H1 (cell line): ENCODE data around the gene NEUROD4. TPM values are rescaled to one million over a fixed set of nuclear protein-coding genes. Genes with fewer than 3 reads are reported as not detected.
A peak's percentile ranks its signal among the peaks of the same experiment; 100 is the strongest.

Source experiments
- CTCF ChIA-PET: fragments of 300-600 bp; sonication (Branson Sonifier 250); formaldehyde crosslinking; loops from one replicate; lab custom pipeline; 2021; ENCODE audit not compliant: partially characterized antibody; lab: Charles Lee
- POLR2A ChIA-PET: fragments of 300-600 bp; sonication (Branson Sonifier 250); formaldehyde crosslinking; loops from one replicate; lab custom pipeline; 2021; ENCODE audit warnings: inconsistent platforms; ENCODE audit not compliant: partially characterized antibody; lab: Charles Lee
- DNase-seq, 2 experiments: peaks; one replicate each; pipeline versions ENCODE4 v3.0.0 to v3.0.0-alpha.2; 2010 to 2022; ENCODE audit warnings: low spot score in 2 of 2, low read depth in 1 of 2, mixed read lengths in 1 of 2
- FAIRE-seq: peaks from 2 replicates; lab custom pipeline; 2011; peaks lifted over from hg19 to GRCh38; lab: Jason Lieb, UNC
- H2AFZ ChIP-seq: 2 replicates; pipeline ENCODE4 v1.8.1; 2012; ENCODE audit warnings: low read length, inconsistent platforms
- H2AK5ac ChIP-seq: 2 replicates; pipeline ENCODE4 v1.6.1; 2013; ENCODE audit warnings: low read depth, low read length
- H2BK120ac ChIP-seq: replicated peaks from 2 replicates; pipeline ENCODE3; 2013; ENCODE audit warnings: low read depth, low read length, inconsistent platforms
- H2BK12ac ChIP-seq: 2 replicates; pipeline ENCODE4 v1.6.1; 2013; ENCODE audit warnings: low read depth, low read length
- H2BK15ac ChIP-seq: 2 replicates; pipeline ENCODE4 v1.6.1; 2013; ENCODE audit warnings: low read length
- H2BK20ac ChIP-seq: 2 replicates; pipeline ENCODE4 v1.6.1; 2013; ENCODE audit warnings: low read length
- H2BK5ac ChIP-seq: 2 replicates; pipeline ENCODE4 v1.6.1; 2013; ENCODE audit warnings: low read depth, low read length
- H3K14ac ChIP-seq: 2 replicates; pipeline ENCODE4 v1.6.1; 2013; ENCODE audit warnings: inconsistent platforms; ENCODE audit not compliant: insufficient read length
- H3K18ac ChIP-seq: 2 replicates; pipeline ENCODE4 v1.6.1; 2013; ENCODE audit warnings: low read length; ENCODE audit errors: extremely low read depth
- H3K23ac ChIP-seq: 2 replicates; pipeline ENCODE4 v1.6.1; 2013; ENCODE audit warnings: inconsistent platforms; ENCODE audit not compliant: insufficient read length
- H3K23me2 ChIP-seq: 2 replicates; pipeline ENCODE4 v1.6.1; 2013; ENCODE audit warnings: low read depth, low read length
- H3K27ac ChIP-seq: 2 replicates; pipeline ENCODE4 v1.6.1; 2011; ENCODE audit warnings: low read depth, low read length, inconsistent platforms
- H3K27me3 ChIP-seq, 4 experiments: replicated peaks in 1 of 4; 1 replicate in 1 of 4; 2 replicates in 3 of 4; pipeline versions ENCODE4 v1.6.1 to v1.8.1; 2011 to 2013; ENCODE audit warnings: low read length in 3 of 4, mild to moderate bottlenecking in 3 of 4, inconsistent platforms in 2 of 4, mixed read lengths in 2 of 4, moderate library complexity in 1 of 4; ENCODE audit not compliant: control insufficient read depth in 3 of 4, insufficient read depth in 3 of 4; ENCODE audit errors: extremely low read depth in 1 of 4
- H3K36me3 ChIP-seq, 4 experiments: 2 replicates each; pipeline versions ENCODE4 v1.6.1 to v1.8.1; 2011 to 2013; ENCODE audit warnings: mild to moderate bottlenecking in 4 of 4, low read length in 3 of 4, moderate library complexity in 2 of 4, control low read depth in 1 of 4, inconsistent platforms in 1 of 4; ENCODE audit not compliant: insufficient read depth in 4 of 4, control insufficient read depth in 2 of 4
- H3K4ac ChIP-seq: replicated peaks from 2 replicates; pipeline ENCODE3; 2013; ENCODE audit warnings: low read length, low read depth, mixed read lengths, inconsistent platforms; ENCODE audit not compliant: insufficient read length
- H3K4me1 ChIP-seq, 4 experiments: replicated peaks in 1 of 4; 1 replicate in 1 of 4; 2 replicates in 3 of 4; pipeline versions ENCODE4 v1.6.1 to v1.8.1; 2011 to 2013; ENCODE audit warnings: low read length in 3 of 4, inconsistent platforms in 2 of 4, mixed read lengths in 1 of 4; ENCODE audit not compliant: insufficient read depth in 4 of 4, control insufficient read depth in 3 of 4
- H3K4me2 ChIP-seq, 2 experiments: 2 replicates each; pipeline versions ENCODE4 v1.6.1 to v1.8.1; 2011 to 2013; ENCODE audit warnings: low read depth in 2 of 2, low read length in 2 of 2, control low read depth in 1 of 2, inconsistent platforms in 1 of 2, mild to moderate bottlenecking in 1 of 2; ENCODE audit not compliant: insufficient read depth in 1 of 2
- H3K4me3 ChIP-seq, 4 experiments: fragments of 200-600, 300-600 bp in 1 of 4; sonication (generic), shearing (Covaris generic), sonication (Bioruptor Twin) in 1 of 4; 2 replicates each; pipeline versions ENCODE4 v1.5.1 to v1.8.1; 2011 to 2016; ENCODE audit warnings: low read length in 4 of 4, low read depth in 3 of 4, control low read depth in 2 of 4, inconsistent platforms in 2 of 4, mild to moderate bottlenecking in 2 of 4, mixed read lengths in 1 of 4, moderate library complexity in 1 of 4; ENCODE audit not compliant: insufficient read depth in 2 of 4; ENCODE audit errors: extremely low read depth in 1 of 4
- H3K56ac ChIP-seq: replicated peaks from 2 replicates; pipeline ENCODE3; 2013; ENCODE audit warnings: low read depth, mild to moderate bottlenecking, mixed read lengths, low read length, inconsistent platforms; ENCODE audit not compliant: insufficient read length
- H3K79me1 ChIP-seq: 2 replicates; pipeline ENCODE4 v1.6.1; 2013; ENCODE audit warnings: low read depth, low read length, control low read depth
- H3K79me2 ChIP-seq, 2 experiments: 2 replicates each; pipeline versions ENCODE4 v1.6.1 to v1.8.1; 2012 to 2013; ENCODE audit warnings: low read length in 2 of 2, mild to moderate bottlenecking in 2 of 2, inconsistent platforms in 1 of 2; ENCODE audit not compliant: insufficient read depth in 2 of 2, control insufficient read depth in 1 of 2
- H3K9ac ChIP-seq, 4 experiments: replicated peaks in 1 of 4; 1 replicate in 1 of 4; 2 replicates in 3 of 4; pipeline versions ENCODE4 v1.6.1 to v1.8.1; 2011 to 2013; ENCODE audit warnings: low read depth in 3 of 4, low read length in 3 of 4, control low read depth in 2 of 4, mild to moderate bottlenecking in 2 of 4, moderate library complexity in 2 of 4, inconsistent platforms in 1 of 4; ENCODE audit errors: extremely low read depth in 1 of 4
- H3K9me3 ChIP-seq, 2 experiments: 2 replicates each; pipeline versions ENCODE4 v1.6.1 to v1.8.1; 2012 to 2013; ENCODE audit warnings: mild to moderate bottlenecking in 2 of 2, moderate library complexity in 2 of 2, control low read depth in 1 of 2, inconsistent platforms in 1 of 2, low read depth in 1 of 2, low read length in 1 of 2, mixed read lengths in 1 of 2; ENCODE audit not compliant: insufficient read depth in 2 of 2
- H4K20me1 ChIP-seq, 2 experiments: replicated peaks in 1 of 2; 2 replicates each; pipeline versions ENCODE3 to v1.8.1; 2011 to 2013; ENCODE audit warnings: inconsistent platforms in 2 of 2, low read length in 2 of 2, mild to moderate bottlenecking in 1 of 2; ENCODE audit not compliant: insufficient read depth in 2 of 2, control insufficient read depth in 1 of 2
- H4K5ac ChIP-seq: 2 replicates; pipeline ENCODE4 v1.6.1; 2013; ENCODE audit warnings: low read length, low read depth, mixed read lengths, inconsistent platforms; ENCODE audit not compliant: insufficient read length
- H4K8ac ChIP-seq: 2 replicates; pipeline ENCODE4 v1.8.0; 2013; ENCODE audit warnings: mild to moderate bottlenecking, moderate library complexity, low read length, inconsistent platforms; ENCODE audit not compliant: insufficient read depth; ENCODE audit errors: extremely low read depth
- H4K91ac ChIP-seq: replicated peaks from 2 replicates; pipeline ENCODE3; 2013; ENCODE audit warnings: low read length, mixed read lengths, inconsistent platforms; ENCODE audit not compliant: insufficient read length
- CHD2 ChIP-seq: IDR thresholded peaks from 2 replicates; pipeline ENCODE4 v1.6.1; 2012; ENCODE audit warnings: low read length, improper control_type of control experiment
- GTF2F1 ChIP-seq: IDR thresholded peaks from 2 replicates; pipeline ENCODE4 v1.6.1; 2012; ENCODE audit warnings: low read depth, low read length, improper control_type of control experiment, borderline replicate concordance
- KDM4A ChIP-seq: IDR thresholded peaks from one replicate; pipeline ENCODE4 v1.7.1; 2012; ENCODE audit warnings: low read depth, mild to moderate bottlenecking, moderate library complexity, low read length, inconsistent platforms; ENCODE audit not compliant: severe bottlenecking
- SP1 ChIP-seq: IDR thresholded peaks from 2 replicates; pipeline ENCODE4 v1.6.1; 2011; ENCODE audit warnings: low read depth, low read length
- SUZ12 ChIP-seq: fragments of 200-600 bp; sonication (generic); IDR thresholded peaks from 2 replicates; pipeline ENCODE4 v1.6.1; 2012; ENCODE audit warnings: mild to moderate bottlenecking, inconsistent platforms, low read length, moderate library complexity, mixed read lengths
- WGBS, 2 experiments: shearing (Covaris generic) in 1 of 2; methylation state at CpG; one replicate each; pipeline versions ENCODE4 v1.1.6 to v1.1.7; 2013 to 2015; ENCODE audit warnings: low lambda C conversion rate in 2 of 2, mixed read lengths in 2 of 2, inconsistent platforms in 1 of 2, low coverage in 1 of 2, missing lambda C conversion rate in 1 of 2; ENCODE audit not compliant: insufficient replicate concordance in 2 of 2, insufficient coverage in 1 of 2, insufficient read length in 1 of 2; ENCODE audit errors: extremely low coverage in 1 of 2, missing lambda C conversion rate in 1 of 2; 5-methylcytosine and 5-hydroxymethylcytosine counted together
- polyA plus RNA-seq, 7 experiments: library from polyadenylated mRNA; depleted of rRNA in 3 of 7; stranded (reverse) in 5 of 7; unstranded in 2 of 7; fragments of >200 nt in 5 of 7; fragments of 200-250 nt in 2 of 7; gene quantifications; 1 replicate in 5 of 7; 2 replicates in 1 of 7; 4 replicates in 1 of 7; pipeline versions ENCODE4 v1.2.1 to v1.2.3, GENCODE V29; 2011 to 2013; ENCODE audit warnings: missing spikeins in 2 of 7, mixed read lengths in 2 of 7
- total RNA-seq: library from RNA; stranded (reverse); fragmentation: NEBNext Ultra II Directional; extraction: Animal tissue kit (Norgen Biotek cat#: 25700); gene quantifications from 2 replicates; pipeline ENCODE4 v1.2.1, GENCODE V29; 2021

NEUROD4 gene
- total and polyA plus RNA-seq, 2 of the 8 experiments (the other 6 are each of a cell fraction or from before 2014, with no cell fraction given) = not detected

DNA sequence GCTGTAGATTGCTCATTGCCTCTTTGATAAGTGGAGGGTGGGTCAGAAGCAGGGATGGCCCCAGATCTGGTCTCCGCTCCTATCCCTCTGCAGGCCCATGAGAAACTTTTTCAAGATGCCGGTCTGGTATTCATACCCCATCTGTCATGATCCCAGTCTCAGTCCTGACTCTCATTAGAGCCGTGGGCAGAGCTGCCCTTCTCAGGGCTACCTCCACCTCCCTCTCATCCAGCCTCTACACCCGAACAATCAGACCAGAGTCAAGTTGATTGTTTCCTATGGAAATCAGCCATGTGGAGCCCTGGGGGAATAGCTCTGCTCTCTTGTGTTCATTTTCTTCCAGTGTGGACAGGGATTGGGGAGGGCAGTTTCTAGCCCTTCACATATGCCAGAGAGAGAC lies 45.8 kb downstream of the NEUROD4 start:
- WGBS, 2 experiments = 92% methylated on average over 4 of the region's 4 CpGs; no CpG with 5 or more reads in 1 of the 2 experiments
- Histone ChIP-seq H2AK5ac (no peak overlapping the region), H3K18ac (no peak overlapping the region), H3K23ac (no peak overlapping the region), H3K27me3 (no peaks in the 10 kb centered on the region), H4K8ac (no peak overlapping the region), H3K23me2 (no peaks in the 10 kb centered on the region), H3K4ac (no peak overlapping the region), H2BK20ac (no peak overlapping the region), H4K91ac (no peak overlapping the region), H2BK15ac (no peak overlapping the region), H3K9ac (no peak overlapping the region), H2AFZ (0 out of 2 replicates have a peak overlapping the region, but pooled peaks have one; percentile 11), H3K79me2 (no peaks in the 10 kb centered on the region), H4K20me1 (no peaks in the 10 kb centered on the region), H3K4me1 (peaks cover 0 to 5% (median 2%) of the 10 kb centered on the region in 4 experiments; a peak in 4 of 7 replicates), H3K79me1 (no peaks in the 10 kb centered on the region), H2BK120ac (no peak overlapping the region), H2BK5ac (no peak overlapping the region), H3K9me3 (no peaks in the 10 kb centered on the region), H3K56ac (no peak overlapping the region), H4K5ac (no peak overlapping the region), H3K4me2 (no peak overlapping the region), H3K27ac (no peak overlapping the region), H3K4me3 (no peak overlapping the region), H2BK12ac (no peak overlapping the region), H3K14ac (no peak overlapping the region), H3K36me3 (no peaks in the 10 kb centered on the region)
- DNase-seq (no peak), FAIRE-seq (no peak)
- ChIA-PET CTCF (interaction anchor here (0.9 to 14.9 kb wide), 3 partner anchors 10 to 81 kb away, joined by 4 to 627 read pairs (median 28); partner anchors contain the start of gene TESPA1), POLR2A (no interaction called here)
- TF ChIP-seq KDM4A = no peak
- no peak for TF ChIP-seq CHD2
- no peak for TF ChIP-seq SP1
- no peak for TF ChIP-seq GTF2F1
- no peak for TF ChIP-seq SUZ12
